WI38 (cell line): ENCODE results near the gene IER5L.
"Not testable (repeated sequence)": the region's sequence is repeated elsewhere in the genome, so short reads cannot be mapped to it uniquely, and the experiment has no call there.

ENCODE experiments used
- H3K4me3 ChIP-seq: 2 replicates; pipeline ENCODE4 v1.5.1; 2011; ENCODE audit warnings: low read depth, mild to moderate bottlenecking, control low read depth, low read length
- TF ChIP-seq, protein P1 (sequence below): IDR thresholded peaks from 2 replicates; pipeline ENCODE4 v1.5.1; 2012; ENCODE audit warnings: low read depth, mild to moderate bottlenecking, control low read depth, low read length

IER5L gene

GRCh38 chr9:129165198-129165597, 12.9 kb downstream of the IER5L start:
- TF ChIP-seq, protein P1, sequence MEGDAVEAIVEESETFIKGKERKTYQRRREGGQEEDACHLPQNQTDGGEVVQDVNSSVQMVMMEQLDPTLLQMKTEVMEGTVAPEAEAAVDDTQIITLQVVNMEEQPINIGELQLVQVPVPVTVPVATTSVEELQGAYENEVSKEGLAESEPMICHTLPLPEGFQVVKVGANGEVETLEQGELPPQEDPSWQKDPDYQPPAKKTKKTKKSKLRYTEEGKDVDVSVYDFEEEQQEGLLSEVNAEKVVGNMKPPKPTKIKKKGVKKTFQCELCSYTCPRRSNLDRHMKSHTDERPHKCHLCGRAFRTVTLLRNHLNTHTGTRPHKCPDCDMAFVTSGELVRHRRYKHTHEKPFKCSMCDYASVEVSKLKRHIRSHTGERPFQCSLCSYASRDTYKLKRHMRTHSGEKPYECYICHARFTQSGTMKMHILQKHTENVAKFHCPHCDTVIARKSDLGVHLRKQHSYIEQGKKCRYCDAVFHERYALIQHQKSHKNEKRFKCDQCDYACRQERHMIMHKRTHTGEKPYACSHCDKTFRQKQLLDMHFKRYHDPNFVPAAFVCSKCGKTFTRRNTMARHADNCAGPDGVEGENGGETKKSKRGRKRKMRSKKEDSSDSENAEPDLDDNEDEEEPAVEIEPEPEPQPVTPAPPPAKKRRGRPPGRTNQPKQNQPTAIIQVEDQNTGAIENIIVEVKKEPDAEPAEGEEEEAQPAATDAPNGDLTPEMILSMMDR, result no peak
- no peak overlapping the region for H3K4me3 ChIP-seq

GRCh38 chr9:129164246-129164930, 13.7 kb downstream of the IER5L start:
- TF ChIP-seq, protein P1, result no peak

GRCh38 chr9:129163753-129164152, 14.3 kb downstream of the IER5L start:
- H3K4me3 ChIP-seq, result no peak overlapping the region
- TF ChIP-seq, protein P1, result no peak

More at GRCh38 chr9:129164246-129164930, 13.7 kb downstream of the IER5L start:
- no peak overlapping the region for H3K4me3 ChIP-seq

- not testable (repeated sequence) for H3K4me3 ChIP-seq
These were observed 14.8 kb downstream of the IER5L start for GRCh38 chr9:129163198-129163670.

GRCh38 chr9:129162497-129163197, 15.4 kb downstream of the IER5L start:
- no peak overlapping the region for H3K4me3 ChIP-seq
- TF ChIP-seq, protein P1, result no peak

DNA sequence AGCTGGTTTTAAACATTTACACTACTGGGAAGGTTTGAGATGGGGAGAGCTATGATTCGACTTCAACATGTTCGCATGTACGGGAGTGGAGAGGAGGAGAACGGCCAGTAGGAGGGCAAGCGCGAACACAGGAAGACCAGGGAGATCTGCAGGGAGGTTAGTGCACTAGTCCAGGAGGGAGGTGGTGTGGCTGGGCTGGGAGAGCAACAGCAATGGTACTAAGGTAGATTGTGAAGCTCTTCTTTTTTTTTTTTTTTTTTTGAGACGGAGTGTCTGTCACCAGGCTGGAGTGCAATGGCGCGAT, 16.6 kb downstream of the IER5L start:
- no peak overlapping the region for H3K4me3 ChIP-seq
- TF ChIP-seq, protein P1, result no peak

DNA sequence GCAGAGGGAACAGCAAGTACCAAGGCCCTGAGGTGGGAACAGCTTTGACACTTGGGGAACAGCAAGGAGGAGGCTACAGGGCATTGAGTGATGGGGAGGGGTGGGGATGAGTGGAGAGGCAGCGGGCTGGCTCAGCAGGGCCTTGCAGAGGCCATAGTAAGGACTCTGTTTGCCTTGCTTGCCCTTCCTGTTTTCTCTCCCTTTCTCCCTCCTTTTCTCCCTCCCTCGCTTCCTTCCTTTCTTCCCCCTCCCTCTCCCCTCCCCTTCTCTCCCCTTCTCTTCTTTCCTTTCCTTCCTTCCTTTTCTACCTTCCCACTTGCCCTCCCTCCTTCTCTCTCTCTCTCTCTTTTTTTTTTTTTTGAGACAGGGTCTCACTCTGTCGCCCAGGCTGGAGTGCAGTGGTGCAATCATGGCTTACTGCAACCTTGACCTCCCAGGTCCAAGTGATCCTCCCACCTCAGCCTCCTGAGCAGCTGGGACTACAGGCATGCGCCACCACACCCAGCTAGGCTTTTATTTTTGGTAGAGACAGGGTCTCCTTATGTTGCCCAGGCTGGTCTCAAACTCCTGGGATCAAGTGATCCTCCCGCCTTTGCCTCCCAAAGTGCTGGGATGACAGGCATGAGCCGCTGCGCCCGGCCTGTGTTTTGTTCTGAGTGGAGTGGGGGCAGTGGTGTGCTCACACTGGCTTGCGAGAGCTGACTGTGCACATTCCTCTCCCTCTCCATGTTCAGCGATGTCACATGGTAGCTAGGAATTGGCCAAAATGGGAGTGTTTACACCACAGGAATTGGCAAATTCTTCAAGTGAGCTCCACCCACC, 17.1 kb downstream of the IER5L start:
- TF ChIP-seq, protein P1, result no peak
- H3K4me3 ChIP-seq, result no peak overlapping the region
